PC-9 (cell line): ENCODE measurements around the gene POFUT2. TPM values are rescaled to one million over a fixed set of nuclear protein-coding genes. Genes with fewer than 3 reads are reported as not detected.

Experiments
- BruUV-seq: library from RNA; stranded (reverse); fragments of 400-500 nt; replicated peaks from 2 replicates; lab custom pipeline; 2021; lab: Mats Ljungman, UMichigan
- CTCF ChIA-PET: fragments of 300-600 bp; sonication (Branson Sonifier 250); formaldehyde crosslinking; loops from one replicate; lab custom pipeline; 2022; ENCODE audit warnings: antibody characterized with exemption; lab: Charles Lee
- POLR2A ChIA-PET: fragments of 300-600 bp; sonication (Branson Sonifier 250); formaldehyde crosslinking; loops from one replicate; lab custom pipeline; 2022; ENCODE audit warnings: antibody characterized with exemption; ENCODE audit not compliant: unreplicated experiment; lab: Charles Lee
- DNase-seq, 2 experiments: peaks; one replicate each; pipeline versions ENCODE4 v3.0.0 to v3.0.0-alpha.2; 2015 to 2022; ENCODE audit warnings: mixed read lengths in 1 of 2
- H2AFZ ChIP-seq: fragments of 200-600 bp; sonication (generic); 2 replicates; pipeline ENCODE4 v1.8.1; 2017; ENCODE audit warnings: antibody characterized with exemption
- H3F3A ChIP-seq: fragments of 200-600 bp; sonication (generic); 2 replicates; pipeline ENCODE4 v1.8.1; 2017; ENCODE audit warnings: antibody characterized with exemption, mild to moderate bottlenecking, low read depth; ENCODE audit not compliant: insufficient read depth
- H3K27ac ChIP-seq: fragments of 200-600 bp; sonication (generic); 2 replicates; pipeline ENCODE4 v1.6.1; 2016; ENCODE audit warnings: mixed run types
- H3K27me3 ChIP-seq: fragments of 200-600 bp; sonication (generic); 2 replicates; pipeline ENCODE4 v1.6.1; 2016; ENCODE audit warnings: low read depth, mixed run types; ENCODE audit not compliant: insufficient read depth
- H3K36me3 ChIP-seq: fragments of 200-600 bp; sonication (generic); 2 replicates; pipeline ENCODE4 v1.6.1; 2016; ENCODE audit warnings: low read depth, mixed run types
- H3K4me1 ChIP-seq: fragments of 200-600 bp; sonication (generic); replicated peaks from 2 replicates; pipeline ENCODE4 v1.6.1; 2016; ENCODE audit warnings: mixed run types; ENCODE audit not compliant: insufficient read depth
- H3K4me2 ChIP-seq: fragments of 200-600 bp; sonication (generic); 2 replicates; pipeline ENCODE4 v1.6.1; 2017; ENCODE audit warnings: mixed run types
- H3K4me3 ChIP-seq: fragments of 200-600 bp; sonication (generic); 2 replicates; pipeline ENCODE4 v1.6.1; 2016; ENCODE audit warnings: mixed run types
- H3K79me2 ChIP-seq: fragments of 200-600 bp; sonication (generic); 2 replicates; pipeline ENCODE4 v1.6.1; 2017; ENCODE audit warnings: low read depth, mixed run types
- H3K9me2 ChIP-seq: fragments of 200-600 bp; sonication (generic); 2 replicates; pipeline ENCODE4 v1.8.1; 2017; ENCODE audit warnings: mild to moderate bottlenecking; ENCODE audit not compliant: insufficient read depth
- H3K9me3 ChIP-seq: fragments of 200-600 bp; sonication (generic); 2 replicates; pipeline ENCODE4 v1.8.1; 2016; ENCODE audit warnings: low read depth; ENCODE audit not compliant: insufficient read depth
- H4K20me1 ChIP-seq: fragments of 200-600 bp; sonication (generic); 2 replicates; pipeline ENCODE4 v1.8.1; 2017; ENCODE audit not compliant: insufficient read depth
- CTCF ChIP-seq: fragments of 200-600 bp; sonication (generic); conservative IDR thresholded peaks from 2 replicates; pipeline ENCODE4 v1.6.1; 2017; ENCODE audit warnings: mixed run types, antibody characterized with exemption, mild to moderate bottlenecking, moderate library complexity
- EZH2 ChIP-seq: fragments of 200-600 bp; sonication (generic); IDR thresholded peaks from 2 replicates; pipeline ENCODE4 v1.8.0; 2017; ENCODE audit warnings: antibody characterized with exemption, low read depth
- intact Hi-C: fragments of 100-400 bp; cut with micrococcal nuclease; formaldehyde crosslinking; loops from one replicate; pipeline ENCODE4 v1.10.0; 2022; ENCODE audit not compliant: unreplicated experiment
- total RNA-seq: library from RNA; stranded (reverse); gene quantifications from 2 replicates; pipeline ENCODE4 v1.2.3, GENCODE V29; 2021

The POFUT2 gene
- total RNA-seq, 1 experiment from 2014 or later: 32.6 TPM

GRCh38 chr21:45257673-45258341, 29.9 kb downstream of the POFUT2 start:
- CTCF ChIA-PET: no interaction called here
- no TSS peak for BruUV-seq

GRCh38 chr21:45256912-45257672, 30.6 kb downstream of the POFUT2 start:
- POLR2A ChIA-PET: no interaction called here
- no peaks in the 10 kb centered on the region; the same call in 1 of the 2 replicates for H4K20me1 ChIP-seq
- DNase-seq: no peak
- CTCF ChIA-PET: no interaction called here
- H3K27me3 ChIP-seq: peaks cover 4% of the 10 kb centered on the region; the same call in 1 of the 2 replicates
- BruUV-seq: no TSS peak
- no peaks in the 10 kb centered on the region for H3K9me2 ChIP-seq
- H3K4me2 ChIP-seq: no peak overlapping the region
- no peaks in the 10 kb centered on the region for H3K36me3 ChIP-seq
- H3K9me3 ChIP-seq: no peaks in the 10 kb centered on the region
- no peak overlapping the region for H2AFZ ChIP-seq
- H3K79me2 ChIP-seq: no peaks in the 10 kb centered on the region
- H3K4me3 ChIP-seq: no peak overlapping the region
- intact Hi-C loops: no loop called here
- no peaks in the 10 kb centered on the region for H3K4me1 ChIP-seq
- no peak overlapping the region for H3K27ac ChIP-seq
- H3F3A ChIP-seq: no peaks in the 10 kb centered on the region
- no peak for TF ChIP-seq EZH2
- no peak for TF ChIP-seq CTCF

More at GRCh38 chr21:45257673-45258341, 29.9 kb downstream of the POFUT2 start:
- Histone ChIP-seq H3K9me3 (no peaks in the 10 kb centered on the region), H2AFZ (no peak overlapping the region), H3F3A (no peaks in the 10 kb centered on the region), H3K27me3 (peaks cover 4% of the 10 kb centered on the region; the same call in 1 of the 2 replicates), H4K20me1 (no peaks in the 10 kb centered on the region; the same call in 1 of the 2 replicates), H3K4me3 (no peak overlapping the region), H3K9me2 (no peaks in the 10 kb centered on the region), H3K79me2 (no peaks in the 10 kb centered on the region), H3K27ac (no peak overlapping the region), H3K4me1 (no peaks in the 10 kb centered on the region), H3K36me3 (no peaks in the 10 kb centered on the region), H3K4me2 (no peak overlapping the region)
- POLR2A ChIA-PET: no interaction called here
- no peak for TF ChIP-seq EZH2
- no peak for TF ChIP-seq CTCF
- intact Hi-C loops: no loop called here
- DNase-seq: no peak

- Histone ChIP-seq H3F3A (no peaks in the 10 kb centered on the region), H2AFZ (no peak overlapping the region), H4K20me1 (no peaks in the 10 kb centered on the region; the same call in 1 of the 2 replicates), H3K79me2 (no peaks in the 10 kb centered on the region), H3K4me1 (no peaks in the 10 kb centered on the region), H3K27ac (no peak overlapping the region), H3K9me3 (no peaks in the 10 kb centered on the region), H3K27me3 (peaks cover 4% of the 10 kb centered on the region; the same call in 1 of the 2 replicates), H3K9me2 (no peaks in the 10 kb centered on the region), H3K36me3 (no peaks in the 10 kb centered on the region), H3K4me3 (no peak overlapping the region), H3K4me2 (no peak overlapping the region)
- ChIA-PET POLR2A (no interaction called here), CTCF (no interaction called here)
- TF ChIP-seq CTCF: no peak
- TF ChIP-seq EZH2: no peak
- DNase-seq: no peak
- BruUV-seq: no TSS peak
- intact Hi-C loops: no loop called here
These were observed 31.4 kb downstream of the POFUT2 start for GRCh38 chr21:45256021-45256911.
